Esophagus (tissue), 2 donors: ENCODE measurements around the gene ATP10A. TPM values are rescaled to one million over a fixed set of nuclear protein-coding genes. Genes with fewer than 3 reads are reported as not detected.

ENCODE experiments used
- H3K27ac ChIP-seq, 2 donors: one replicate each; pipeline ENCODE4 v1.5.1; 2013; ENCODE audit warnings: low read depth in 2 of 2, mild to moderate bottlenecking in 2 of 2, inconsistent platforms in 1 of 2, low read length in 1 of 2, moderate library complexity in 1 of 2
- H3K27me3 ChIP-seq, 2 donors: one replicate each; pipeline ENCODE4 v1.6.1; 2013; ENCODE audit warnings: low read length in 2 of 2, control low read depth in 1 of 2, mild to moderate bottlenecking in 1 of 2; ENCODE audit not compliant: insufficient read depth in 2 of 2, control insufficient read depth in 1 of 2
- H3K36me3 ChIP-seq, 2 donors: one replicate each; pipeline ENCODE4 v1.6.1; 2013; ENCODE audit warnings: low read length in 1 of 2; ENCODE audit not compliant: control insufficient read depth in 2 of 2, insufficient read depth in 2 of 2
- H3K4me1 ChIP-seq, 2 donors: one replicate each; pipeline ENCODE4 v1.6.1; 2013; ENCODE audit warnings: low read length in 1 of 2; ENCODE audit not compliant: control insufficient read depth in 2 of 2, insufficient read depth in 2 of 2
- H3K4me3 ChIP-seq, 2 donors: one replicate each; pipeline ENCODE4 v1.5.1; 2013; ENCODE audit warnings: low read length in 2 of 2, mild to moderate bottlenecking in 2 of 2, low read depth in 1 of 2, moderate library complexity in 1 of 2
- H3K9me3 ChIP-seq, 2 donors: one replicate each; pipeline ENCODE4 v1.6.1; 2013; ENCODE audit warnings: mild to moderate bottlenecking in 2 of 2, low read depth in 1 of 2, low read length in 1 of 2, moderate library complexity in 1 of 2; ENCODE audit not compliant: control insufficient read depth in 2 of 2, insufficient read depth in 1 of 2
- WGBS, 2 donors: extraction: QIAGEN DNeasy Blood & Tissue Kit; methylation state at CpG; one replicate each; pipeline ENCODE4 v1.1.7; 2013; 5-methylcytosine and 5-hydroxymethylcytosine counted together
- polyA plus RNA-seq, 2 donors: library from polyadenylated mRNA; stranded (reverse); fragments of 200-250 nt; gene quantifications; one replicate each; pipeline ENCODE4 v1.2.3, GENCODE V29; 2013
- donor health status: healthy with polysubstance abuse.
- donor health status: Bipolar disorder and iron deficiency.

Gene ATP10A
- polyA plus RNA-seq, 2 donors: 0.79 to 0.86 TPM

- Histone ChIP-seq H3K36me3 (no peaks in the 10 kb centered on the region), H3K9me3 (no peaks in the 10 kb centered on the region), H3K27ac (no peak overlapping the region), H3K4me3 (no peak overlapping the region), H3K27me3 (no peaks in the 10 kb centered on the region), H3K4me1 (no peaks in the 10 kb centered on the region)
- 89 to 92% methylated on average over 18 of the region's 18 CpGs for WGBS, 2 donors
These were observed 147.4 kb downstream of the ATP10A start for GRCh38 chr15:25715536-25716413.

GRCh38 chr15:25714538-25714840 lies 148.6 kb downstream of the ATP10A start:
- no peaks in the 10 kb centered on the region for H3K4me1 ChIP-seq
- no peaks in the 10 kb centered on the region for H3K9me3 ChIP-seq
- WGBS, 2 donors: 67 to 75% methylated on average over 3 of the region's 3 CpGs

GRCh38 chr15:25713736-25714537 lies 149.2 kb downstream of the ATP10A start:
- no peaks in the 10 kb centered on the region for H3K4me1 ChIP-seq
- H3K4me3 ChIP-seq: no peak overlapping the region
- no peaks in the 10 kb centered on the region for H3K9me3 ChIP-seq
- H3K36me3 ChIP-seq: no peaks in the 10 kb centered on the region
- 89 to 93% methylated on average over 35 of the region's 35 CpGs for WGBS, 2 donors
- H3K27ac ChIP-seq: no peak overlapping the region
- H3K27me3 ChIP-seq: no peaks in the 10 kb centered on the region

More at GRCh38 chr15:25714538-25714840, 148.6 kb downstream of the ATP10A start:
- H3K27me3 ChIP-seq: no peaks in the 10 kb centered on the region
- H3K27ac ChIP-seq: no peak overlapping the region
- H3K36me3 ChIP-seq: no peaks in the 10 kb centered on the region
- no peak overlapping the region for H3K4me3 ChIP-seq

GRCh38 chr15:25712961-25713355 lies 150.2 kb downstream of the ATP10A start:
- no peaks in the 10 kb centered on the region for H3K36me3 ChIP-seq
- H3K4me3 ChIP-seq: no peak overlapping the region
- no peaks in the 10 kb centered on the region for H3K4me1 ChIP-seq
- no peaks in the 10 kb centered on the region for H3K27me3 ChIP-seq
- no peaks in the 10 kb centered on the region for H3K9me3 ChIP-seq
- no peak overlapping the region for H3K27ac ChIP-seq
- 71 to 74% methylated on average over 5 of the region's 5 CpGs for WGBS, 2 donors

- H3K27ac ChIP-seq: no peak overlapping the region
- no peaks in the 10 kb centered on the region for H3K27me3 ChIP-seq
- H3K4me3 ChIP-seq: no peak overlapping the region
- WGBS, 2 donors: 82 to 83% methylated on average over 9 of the region's 9 CpGs
- H3K4me1 ChIP-seq: no peaks in the 10 kb centered on the region
- no peaks in the 10 kb centered on the region for H3K36me3 ChIP-seq
- H3K9me3 ChIP-seq: no peaks in the 10 kb centered on the region
These were observed 150.8 kb downstream of the ATP10A start for GRCh38 chr15:25712192-25712960.

- WGBS, 2 donors: 82 to 84% methylated on average over 8 of the region's 8 CpGs
- H3K4me3 ChIP-seq: no peak overlapping the region
- no peaks in the 10 kb centered on the region for H3K9me3 ChIP-seq
- H3K36me3 ChIP-seq: no peaks in the 10 kb centered on the region
- H3K4me1 ChIP-seq: no peaks in the 10 kb centered on the region
- no peaks in the 10 kb centered on the region for H3K27me3 ChIP-seq
- H3K27ac ChIP-seq: no peak overlapping the region
These were observed 151.4 kb downstream of the ATP10A start for GRCh38 chr15:25711691-25712090.

GRCh38 chr15:25711164-25711563 lies 152.0 kb downstream of the ATP10A start:
- 83 to 88% methylated on average over 9 of the region's 9 CpGs for WGBS, 2 donors
- no peaks in the 10 kb centered on the region for H3K27me3 ChIP-seq
- H3K36me3 ChIP-seq: no peaks in the 10 kb centered on the region
- H3K9me3 ChIP-seq: no peaks in the 10 kb centered on the region
- H3K27ac ChIP-seq: no peak overlapping the region
- H3K4me3 ChIP-seq: no peak overlapping the region
- no peaks in the 10 kb centered on the region for H3K4me1 ChIP-seq

- WGBS, 2 donors: 39 to 45% methylated on average over 10 of the region's 10 CpGs
- Histone ChIP-seq H3K36me3 (no peaks in the 10 kb centered on the region), H3K27ac (no peak overlapping the region)
These were observed 152.9 kb downstream of the ATP10A start for GRCh38 chr15:25710184-25710583.

GRCh38 chr15:25709437-25710159 lies 153.5 kb downstream of the ATP10A start:
- Histone ChIP-seq H3K27me3 (no peaks in the 10 kb centered on the region), H3K9me3 (no peaks in the 10 kb centered on the region), H3K27ac (no peak overlapping the region), H3K36me3 (no peaks in the 10 kb centered on the region), H3K4me1 (no peaks in the 10 kb centered on the region), H3K4me3 (no peak overlapping the region)
- 86 to 89% methylated on average over 19 of the region's 19 CpGs for WGBS, 2 donors

More at GRCh38 chr15:25710184-25710583, 152.9 kb downstream of the ATP10A start:
- H3K9me3 ChIP-seq: no peaks in the 10 kb centered on the region
- H3K4me3 ChIP-seq: no peak overlapping the region
- H3K27me3 ChIP-seq: no peaks in the 10 kb centered on the region
- H3K4me1 ChIP-seq: no peaks in the 10 kb centered on the region
